IMR-90 (cell line): ENCODE results near the gene AIRE. TPM values are rescaled to one million over a fixed set of nuclear protein-coding genes. Genes with fewer than 3 reads are reported as not detected.

Source experiments
- ATAC-seq: fragments of 200-7000 bp; cut with Tn5 transposase; 2 replicates; pipeline ENCODE4 v1.9.1; 2020; ENCODE audit warnings: low read depth, mild to moderate bottlenecking, moderate library complexity
- BruUV-seq: library from RNA; stranded (reverse); fragments of 400-500 nt; replicated peaks from 2 replicates; lab custom pipeline; 2021; lab: Mats Ljungman, UMichigan
- CTCF ChIA-PET: fragments of 300-600 bp; formaldehyde crosslinking; extraction: SDS; loops from one replicate; lab custom pipeline; 2021; ENCODE audit warnings: antibody characterized with exemption; lab: Yijun Ruan, JAX
- POLR2A ChIA-PET: fragments of 300-600 bp; sonication (Branson Sonifier 250); formaldehyde crosslinking; loops from one replicate; lab custom pipeline; 2022; ENCODE audit warnings: antibody characterized with exemption; ENCODE audit not compliant: unreplicated experiment; lab: Charles Lee
- DNase-seq: peaks from one replicate; pipeline ENCODE4 v3.0.0; 2013
- H2AFZ ChIP-seq: replicated peaks from 2 replicates; pipeline ENCODE3; 2013; ENCODE audit warnings: low read length, mild to moderate bottlenecking; ENCODE audit not compliant: poor library complexity
- H2AK5ac ChIP-seq: 2 replicates; pipeline ENCODE4 v1.6.1; 2013; ENCODE audit warnings: low read depth, low read length, inconsistent platforms
- H2AK9ac ChIP-seq: replicated peaks from 2 replicates; pipeline ENCODE3; 2013; ENCODE audit warnings: mild to moderate bottlenecking, low read depth, low read length, moderate library complexity; ENCODE audit not compliant: poor library complexity
- H2BK120ac ChIP-seq: 2 replicates; pipeline ENCODE4 v1.6.1; 2013; ENCODE audit warnings: low read depth, low read length, inconsistent platforms
- H2BK15ac ChIP-seq: 3 replicates; pipeline ENCODE4 v1.6.1; 2013; ENCODE audit warnings: low read depth, low read length, inconsistent platforms
- H2BK20ac ChIP-seq: 2 replicates; pipeline ENCODE4 v1.6.1; 2013; ENCODE audit warnings: low read depth, mild to moderate bottlenecking, inconsistent platforms, low read length, moderate library complexity
- H2BK5ac ChIP-seq: 2 replicates; pipeline ENCODE4 v1.6.1; 2013; ENCODE audit warnings: mild to moderate bottlenecking, low read depth, low read length, inconsistent platforms; ENCODE audit not compliant: poor library complexity, severe bottlenecking
- H3K14ac ChIP-seq: replicated peaks from 2 replicates; pipeline ENCODE4 v1.6.1; 2013; ENCODE audit warnings: low read depth, low read length, inconsistent platforms
- H3K18ac ChIP-seq: 2 replicates; pipeline ENCODE4 v1.6.1; 2013; ENCODE audit warnings: low read depth, low read length, control low read depth
- H3K23ac ChIP-seq: 2 replicates; pipeline ENCODE4 v1.6.1; 2013; ENCODE audit warnings: low read depth, low read length, inconsistent platforms
- H3K27ac ChIP-seq: 2 replicates; pipeline ENCODE4 v1.5.1; 2013; ENCODE audit warnings: mild to moderate bottlenecking, control low read depth, low read length; ENCODE audit not compliant: insufficient read depth
- H3K27me3 ChIP-seq: 2 replicates; pipeline ENCODE4 v1.6.1; 2013; ENCODE audit warnings: low read length; ENCODE audit not compliant: control insufficient read depth, insufficient read depth
- H3K36me3 ChIP-seq: 2 replicates; pipeline ENCODE4 v1.6.1; 2013; ENCODE audit warnings: low read length, mixed read lengths; ENCODE audit not compliant: control insufficient read depth, insufficient read depth
- H3K4ac ChIP-seq: 2 replicates; pipeline ENCODE4 v1.6.1; 2013; ENCODE audit warnings: low read depth, low read length, inconsistent platforms
- H3K4me1 ChIP-seq: 2 replicates; pipeline ENCODE4 v1.6.1; 2013; ENCODE audit warnings: low read length, mixed read lengths; ENCODE audit not compliant: control insufficient read depth, insufficient read depth
- H3K4me2 ChIP-seq: 2 replicates; pipeline ENCODE4 v1.6.1; 2013; ENCODE audit warnings: low read depth, mild to moderate bottlenecking, control low read depth, low read length, moderate library complexity
- H3K4me3 ChIP-seq: 2 replicates; pipeline ENCODE4 v1.5.1; 2013; ENCODE audit warnings: low read depth, mild to moderate bottlenecking, control low read depth, low read length, moderate library complexity; ENCODE audit not compliant: insufficient read depth
- H3K56ac ChIP-seq: 2 replicates; pipeline ENCODE4 v1.6.1; 2013; ENCODE audit warnings: low read length, inconsistent platforms; ENCODE audit not compliant: insufficient read depth; ENCODE audit errors: extremely low read depth
- H3K79me1 ChIP-seq, 2 experiments: 2 replicates each; pipeline ENCODE4 v1.6.1; 2013; ENCODE audit warnings: low read length in 2 of 2, inconsistent platforms in 1 of 2, low read depth in 1 of 2
- H3K9ac ChIP-seq: 2 replicates; pipeline ENCODE4 v1.6.1; 2013; ENCODE audit warnings: low read depth, low read length, control low read depth
- H3K9me1 ChIP-seq: 2 replicates; pipeline ENCODE4 v1.6.1; 2013; ENCODE audit warnings: low read length, inconsistent platforms; ENCODE audit not compliant: insufficient read depth
- H3K9me3 ChIP-seq: 2 replicates; pipeline ENCODE4 v1.6.1; 2013; ENCODE audit warnings: low read length; ENCODE audit not compliant: control insufficient read depth, insufficient read depth
- H4K20me1 ChIP-seq: 2 replicates; pipeline ENCODE4 v1.6.1; 2013; ENCODE audit warnings: low read length, inconsistent platforms; ENCODE audit not compliant: insufficient read depth
- H4K5ac ChIP-seq: 2 replicates; pipeline ENCODE4 v1.6.1; 2013; ENCODE audit warnings: mild to moderate bottlenecking, low read depth, low read length, control low read depth
- H4K8ac ChIP-seq, 2 experiments: 2 replicates each; pipeline ENCODE4 v1.6.1; 2013; ENCODE audit warnings: low read depth in 2 of 2, low read length in 2 of 2, control low read depth in 1 of 2, inconsistent platforms in 1 of 2
- H4K91ac ChIP-seq: 2 replicates; pipeline ENCODE4 v1.6.1; 2013; ENCODE audit warnings: low read depth, low read length, inconsistent platforms; ENCODE audit not compliant: insufficient read depth
- BHLHE40 ChIP-seq: fragments of 150-350 bp; IDR thresholded peaks from 2 replicates; pipeline ENCODE4 v1.6.1; 2016; ENCODE audit warnings: mild to moderate bottlenecking, low read depth, low read length
- CEBPB ChIP-seq: IDR thresholded peaks from 2 replicates; pipeline ENCODE4 v1.6.1; 2012; ENCODE audit warnings: low read depth, low read length, improper control_type of control experiment
- CHD1 ChIP-seq: IDR thresholded peaks from 2 replicates; pipeline ENCODE4 v1.6.1; 2012; ENCODE audit warnings: low read depth, low read length, improper control_type of control experiment
- CTCF ChIP-seq: conservative IDR thresholded peaks from 2 replicates; pipeline ENCODE4 v1.5.1; 2012; ENCODE audit warnings: mild to moderate bottlenecking, low read depth, low read length, improper control_type of control experiment
- ELK1 ChIP-seq: fragments of 150-350 bp; IDR thresholded peaks from 2 replicates; pipeline ENCODE4 v1.6.1; 2016; ENCODE audit warnings: low read depth, mild to moderate bottlenecking, low read length, moderate library complexity, borderline replicate concordance
- FOS ChIP-seq: fragments of 150-350 bp; IDR thresholded peaks from 2 replicates; pipeline ENCODE4 v1.6.1; 2016; ENCODE audit warnings: low read depth, low read length
- MAFK ChIP-seq: IDR thresholded peaks from 2 replicates; pipeline ENCODE4 v1.6.1; 2012; ENCODE audit warnings: low read depth, low read length, improper control_type of control experiment
- NFE2L2 ChIP-seq: fragments of 150-350 bp; IDR thresholded peaks from 2 replicates; pipeline ENCODE4 v1.6.1; 2016; ENCODE audit warnings: low read depth, mild to moderate bottlenecking, low read length
- POLR2A ChIP-seq: IDR thresholded peaks from 2 replicates; pipeline ENCODE4 v1.6.1; 2012; ENCODE audit warnings: mild to moderate bottlenecking, low read depth, low read length
- RAD21 ChIP-seq: IDR thresholded peaks from 2 replicates; pipeline ENCODE4 v1.6.1; 2012; ENCODE audit warnings: low read length, improper control_type of control experiment
- RCOR1 ChIP-seq: IDR thresholded peaks from 2 replicates; pipeline ENCODE4 v1.6.1; 2012; ENCODE audit warnings: mild to moderate bottlenecking, low read length, improper control_type of control experiment; ENCODE audit not compliant: insufficient replicate concordance
- RFX5 ChIP-seq: IDR thresholded peaks from 2 replicates; pipeline ENCODE4 v1.8.0; 2012; ENCODE audit warnings: low read depth, mild to moderate bottlenecking, low read length, moderate library complexity
- SMC3 ChIP-seq: fragments of 150-350 bp; IDR thresholded peaks from 2 replicates; pipeline ENCODE4 v1.6.1; 2016; ENCODE audit warnings: low read depth, mild to moderate bottlenecking, antibody characterized with exemption, low read length, moderate library complexity
- USF2 ChIP-seq: fragments of 150-350 bp; IDR thresholded peaks from 2 replicates; pipeline ENCODE4 v1.6.1; 2017; ENCODE audit warnings: mild to moderate bottlenecking, antibody characterized with exemption, low read length, low read depth
- WGBS, 2 experiments: methylation state at CpG; one replicate each; pipeline versions ENCODE4 v1.1.5 to v1.1.7; 2013; ENCODE audit warnings: missing lambda C conversion rate in 2 of 2; ENCODE audit not compliant: insufficient read length in 1 of 2; ENCODE audit errors: extremely low coverage in 2 of 2; 5-methylcytosine and 5-hydroxymethylcytosine counted together
- dilution Hi-C: fragments of 300-500 bp; cut with HindIII; formaldehyde crosslinking; loops from one replicate; pipeline ENCODE4 v1.14.3; 2018; ENCODE audit warnings: low sequenced_read_pairs; ENCODE audit not compliant: unreplicated experiment
- in situ Hi-C: fragments of 300-500 bp; cut with MboI; formaldehyde crosslinking; loops from 3 replicates; pipeline ENCODE4 v1.14.3; 2019; ENCODE audit warnings: low sequenced_read_pairs, inconsistent platforms, mixed read lengths
- intact Hi-C: fragments of 100-400 bp; cut with micrococcal nuclease; formaldehyde crosslinking; loops from 2 replicates; pipeline ENCODE4 v1.10.0; 2022
- polyA plus RNA-seq, 3 experiments: library from polyadenylated mRNA; depleted of rRNA; stranded (reverse); fragments of >200 nt; gene quantifications; 2 replicates each; pipeline ENCODE4 v1.2.3, GENCODE V29; 2012; ENCODE audit warnings: low replicate concordance in 1 of 3
- total RNA-seq: library from RNA; depleted of rRNA; stranded (reverse); fragments of >200 nt; gene quantifications from 2 replicates; pipeline ENCODE4 v1.2.3, GENCODE V29; 2012

The AIRE gene
- total and polyA plus RNA-seq, 2 of the 4 experiments (the other 2 are of a cell fraction): 0.05 TPM; not detected in 1

GRCh38 chr21:44291078-44291935, 5.6 kb downstream of the AIRE start:
- in situ Hi-C loops: no loop called here
- no peak overlapping the region for H2BK15ac ChIP-seq
- no peak overlapping the region for H2BK5ac ChIP-seq
- H2AK9ac ChIP-seq: no peak overlapping the region
- intact Hi-C loops: no loop called here
- no peaks in the 10 kb centered on the region for H3K9me1 ChIP-seq
- no TSS peak for BruUV-seq
- no peak overlapping the region for H4K8ac ChIP-seq
- H4K5ac ChIP-seq: no peak overlapping the region
- no peak for ATAC-seq
- no peaks in the 10 kb centered on the region for H3K79me1 ChIP-seq
- H3K23ac ChIP-seq: no peak overlapping the region
- no peak overlapping the region for H3K18ac ChIP-seq
- ChIA-PET POLR2A (no interaction called here), CTCF (no interaction called here)
- H3K4me3 ChIP-seq: no peak overlapping the region
- H3K4me1 ChIP-seq: no peaks in the 10 kb centered on the region
- no peak overlapping the region for H2AFZ ChIP-seq
- H3K14ac ChIP-seq: no peak overlapping the region
- no peak for DNase-seq
- no peaks in the 10 kb centered on the region for H4K20me1 ChIP-seq
- no peak overlapping the region for H4K91ac ChIP-seq
- TF ChIP-seq POLR2A: no peak
- no peak for TF ChIP-seq RFX5
- no peak for TF ChIP-seq FOS
- TF ChIP-seq NFE2L2: no peak
- no peak for TF ChIP-seq USF2
- no peak for TF ChIP-seq RCOR1
- no peak for TF ChIP-seq BHLHE40
- TF ChIP-seq CTCF: no peak
- no peak for TF ChIP-seq ELK1
- TF ChIP-seq SMC3: no peak
- no peak for TF ChIP-seq RAD21
- no peak for TF ChIP-seq MAFK
- no peak for TF ChIP-seq CEBPB
- no peak for TF ChIP-seq CHD1
- no peak overlapping the region for H3K56ac ChIP-seq
- no peak overlapping the region for H3K4ac ChIP-seq
- 82% methylated on average over 4 of the region's 33 CpGs; no CpG with 5 or more reads in 1 of the 2 experiments for WGBS, 2 experiments
- H2BK20ac ChIP-seq: no peak overlapping the region
- H2BK120ac ChIP-seq: no peak overlapping the region
- no peak overlapping the region for H3K9ac ChIP-seq
- peaks cover 23% of the 10 kb centered on the region; the same call in 1 of the 2 replicates for H3K27me3 ChIP-seq
- H3K27ac ChIP-seq: no peak overlapping the region
- dilution Hi-C loops: no loop called here
- no peak overlapping the region for H3K4me2 ChIP-seq
- H2AK5ac ChIP-seq: no peak overlapping the region
- H3K9me3 ChIP-seq: no peaks in the 10 kb centered on the region
- no peaks in the 10 kb centered on the region for H3K36me3 ChIP-seq
